LoVo (cell line): ENCODE measurements around the gene UBXN6.

Source experiments
- DNase-seq: peaks from one replicate; pipeline ENCODE4 v3.0.0-alpha.2; 2016; ENCODE audit warnings: low spot score

UBXN6 gene

DNA sequence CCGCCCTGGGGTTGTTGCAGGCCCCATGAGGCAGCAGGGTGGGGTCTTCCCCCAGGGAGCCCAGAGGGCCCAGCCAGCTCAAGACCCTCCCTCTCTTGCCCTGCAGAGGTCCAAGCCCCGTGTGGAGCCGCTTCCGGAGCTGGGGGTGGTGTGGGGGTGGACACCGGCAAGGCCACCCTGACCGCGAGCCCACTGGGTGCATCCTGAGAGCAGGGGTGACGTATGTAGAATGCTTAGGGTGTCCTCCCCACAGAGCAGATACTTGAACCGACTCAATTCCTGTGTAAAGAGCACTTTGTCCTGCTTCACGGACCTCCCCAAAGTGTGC, 14.8 kb downstream of the UBXN6 start:
- no peak for DNase-seq

DNA sequence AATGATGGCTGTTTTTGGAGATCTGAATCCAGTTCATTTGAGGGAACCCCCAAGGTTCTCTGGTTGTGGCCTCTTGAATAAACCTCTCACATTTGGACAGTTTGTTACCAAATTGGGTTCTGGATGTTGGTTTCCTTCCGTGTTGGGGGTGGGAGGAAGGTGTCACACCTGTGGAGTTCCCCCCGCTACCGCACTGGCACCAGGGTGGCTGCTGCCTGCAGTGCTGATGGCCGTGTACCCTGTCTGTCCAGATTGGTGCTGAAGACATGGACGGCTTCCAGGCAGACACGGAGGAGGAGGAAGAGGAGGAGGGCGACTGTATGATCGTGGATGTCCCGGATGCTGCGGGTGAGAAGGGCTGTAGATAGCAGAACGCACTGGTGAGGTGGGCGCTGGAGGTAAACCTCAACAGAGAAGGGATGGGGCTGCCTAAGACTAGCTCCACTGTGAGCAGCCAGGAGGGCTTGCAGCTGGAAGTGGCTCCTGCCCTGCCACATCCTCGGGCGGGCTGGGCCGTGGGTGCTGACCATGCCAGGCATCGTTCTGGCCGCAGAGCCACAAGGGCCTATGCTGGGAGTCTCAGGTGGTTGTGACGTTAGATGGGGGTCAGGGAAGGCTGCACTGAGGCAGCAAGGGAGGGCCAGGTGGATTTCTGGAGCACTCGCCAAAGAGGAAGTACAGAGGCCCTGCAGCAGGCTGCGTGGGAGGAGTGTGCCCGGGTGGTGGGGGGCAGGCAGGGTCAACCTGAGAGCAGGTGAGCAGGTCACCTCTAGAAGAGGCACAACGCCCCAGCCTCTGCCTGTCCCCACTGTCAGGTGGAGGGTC, 15.4 kb downstream of the UBXN6 start:
- DNase-seq = no peak

DNA sequence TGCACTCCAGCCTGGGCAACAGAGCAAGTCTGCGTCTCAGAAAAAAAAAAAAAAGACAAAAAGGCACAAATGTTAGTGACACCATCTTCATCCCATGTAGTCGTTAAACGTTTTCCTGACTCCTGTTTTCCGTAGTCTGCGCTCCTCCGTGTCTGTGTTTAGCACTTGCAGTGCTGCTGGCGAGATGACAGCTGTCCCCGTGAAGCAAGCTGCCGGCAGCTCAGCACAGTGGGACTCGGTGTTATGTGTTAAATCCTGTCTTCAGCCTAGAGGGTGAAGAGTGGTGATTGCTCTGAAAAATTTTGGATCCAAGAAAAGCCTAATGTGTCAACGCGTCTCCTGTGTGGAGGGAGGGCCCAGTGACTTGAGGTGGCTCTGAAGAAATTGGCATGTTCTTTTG, 18.4 kb downstream of the UBXN6 start:
- no peak for DNase-seq

DNA sequence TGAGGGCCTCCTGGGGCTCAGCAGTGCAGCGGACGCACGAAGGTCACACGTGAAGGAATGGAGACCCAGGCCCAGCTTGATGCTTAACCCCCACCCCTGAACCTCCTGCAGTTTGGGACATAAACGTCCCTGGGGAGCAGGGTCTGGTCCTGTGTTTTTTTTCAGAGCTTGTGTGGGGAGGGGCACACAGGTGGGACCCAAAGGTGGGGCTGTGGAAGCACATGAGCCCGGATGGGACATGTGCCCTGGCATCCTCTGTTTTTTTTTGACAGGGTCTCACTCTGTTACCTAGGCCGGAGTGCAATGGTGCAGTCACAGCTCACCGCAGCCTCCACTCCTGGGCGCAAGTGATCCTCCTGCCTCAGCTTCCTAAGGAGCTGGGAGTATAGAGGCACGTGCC, 20.5 kb downstream of the UBXN6 start:
- no peak for DNase-seq

DNA sequence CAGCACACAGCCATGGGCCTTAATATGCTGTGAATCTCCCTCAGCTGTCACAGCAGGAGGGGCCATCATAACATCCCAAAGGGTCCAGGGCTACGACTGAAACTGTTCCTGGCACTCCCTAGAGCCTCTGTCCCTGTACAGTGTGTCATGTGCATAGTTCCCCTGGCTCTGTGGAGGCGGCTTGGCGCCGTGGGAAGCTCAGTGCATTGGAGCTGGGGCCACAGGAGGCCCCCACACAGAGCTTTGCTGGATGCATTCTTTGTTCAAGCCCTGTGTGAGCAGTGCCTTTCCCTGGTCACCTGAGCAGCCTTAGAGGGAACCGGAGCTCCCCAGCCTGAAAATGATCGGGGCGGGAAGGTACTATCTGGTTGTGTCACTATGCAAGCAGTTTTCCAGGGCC, 21.4 kb downstream of the UBXN6 start:
- no peak for DNase-seq

DNA sequence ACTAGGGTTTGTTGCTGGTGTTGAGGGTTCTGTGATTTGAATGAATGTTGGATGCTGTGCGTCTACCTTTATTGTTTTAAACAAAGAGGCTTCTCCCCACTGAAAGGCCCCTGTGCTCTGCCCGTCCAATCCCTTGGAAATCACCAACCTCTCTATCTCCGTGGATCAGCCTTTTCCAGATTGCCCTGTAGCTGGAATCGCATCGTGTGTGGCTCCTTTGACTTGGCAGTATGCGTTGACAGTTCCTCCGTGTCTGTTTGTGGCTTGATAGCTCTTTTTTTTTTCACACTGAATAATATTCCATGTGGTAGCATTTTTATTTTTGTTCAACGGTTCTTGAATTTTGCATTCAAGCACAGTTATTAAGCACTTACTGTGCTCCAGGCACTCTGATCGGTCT, 23.2 kb downstream of the UBXN6 start:
- DNase-seq = no peak

DNA sequence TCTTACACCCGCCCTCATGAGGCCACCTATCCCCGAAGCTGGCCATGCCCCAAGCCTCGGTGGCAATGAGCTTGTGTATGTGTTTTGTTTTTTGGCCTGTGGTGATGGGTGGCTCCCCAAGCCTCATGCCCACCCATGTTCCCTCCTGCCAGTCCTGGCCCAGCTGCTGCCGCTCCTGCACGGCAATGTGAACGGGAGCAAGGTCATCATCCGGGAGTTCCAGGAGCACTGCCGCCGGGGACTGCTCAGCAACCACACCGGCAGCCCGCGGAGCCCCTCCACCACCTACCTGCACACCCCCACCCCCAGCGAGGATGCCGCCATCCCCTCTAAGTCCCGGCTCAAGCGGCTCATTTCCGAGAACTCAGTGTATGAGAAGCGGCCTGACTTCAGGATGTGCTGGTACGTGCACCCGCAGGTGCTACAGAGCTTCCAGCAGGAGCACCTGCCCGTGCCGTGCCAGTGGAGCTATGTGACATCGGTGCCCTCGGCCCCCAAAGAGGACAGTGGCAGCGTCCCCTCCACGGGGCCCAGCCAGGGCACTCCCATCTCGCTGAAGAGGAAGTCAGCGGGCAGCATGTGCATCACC, 24.6 kb downstream of the UBXN6 start:
- no peak for DNase-seq

DNA sequence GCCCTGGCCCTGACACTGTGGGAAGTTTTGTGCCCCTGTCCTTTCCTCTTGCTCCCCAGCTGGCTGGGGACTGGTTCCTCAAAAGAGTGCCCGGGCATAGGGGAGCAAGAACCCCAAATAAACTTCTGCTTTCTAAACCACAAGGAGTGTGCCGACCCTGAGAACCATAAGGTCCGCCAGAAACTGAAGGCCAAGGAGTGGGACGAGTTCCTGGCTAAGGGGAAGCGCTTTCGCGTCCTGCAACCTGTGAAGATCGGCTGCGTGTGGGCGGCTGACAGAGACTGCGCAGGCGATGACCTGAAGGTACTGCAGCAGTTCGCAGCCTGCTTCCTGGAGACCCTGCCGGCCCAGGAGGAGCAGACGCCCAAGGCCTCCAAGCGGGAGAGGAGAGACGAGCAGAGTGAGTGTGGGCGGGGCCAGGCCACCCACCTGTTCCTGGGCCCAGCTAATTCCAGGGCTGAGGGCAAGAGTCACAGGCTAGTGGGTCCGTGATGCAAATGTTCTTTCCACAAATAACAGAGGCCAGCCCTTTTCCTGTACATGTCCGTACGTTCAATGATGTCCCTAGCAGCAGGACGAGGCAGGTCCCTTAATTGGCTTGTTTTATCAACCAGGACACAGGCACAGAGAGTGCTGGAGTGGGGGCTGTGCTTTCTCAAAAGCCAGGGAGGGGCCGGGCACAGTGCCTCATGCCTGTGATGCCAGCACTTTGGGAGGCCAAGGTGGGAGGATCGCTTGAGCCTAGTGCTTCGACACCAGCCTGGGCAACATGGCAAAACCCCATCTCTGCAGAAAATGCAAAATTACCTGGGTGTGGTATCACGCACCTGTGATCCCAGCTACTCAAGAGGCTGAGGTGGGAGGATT, 25.6 kb downstream of the UBXN6 start:
- no peak for DNase-seq

DNA sequence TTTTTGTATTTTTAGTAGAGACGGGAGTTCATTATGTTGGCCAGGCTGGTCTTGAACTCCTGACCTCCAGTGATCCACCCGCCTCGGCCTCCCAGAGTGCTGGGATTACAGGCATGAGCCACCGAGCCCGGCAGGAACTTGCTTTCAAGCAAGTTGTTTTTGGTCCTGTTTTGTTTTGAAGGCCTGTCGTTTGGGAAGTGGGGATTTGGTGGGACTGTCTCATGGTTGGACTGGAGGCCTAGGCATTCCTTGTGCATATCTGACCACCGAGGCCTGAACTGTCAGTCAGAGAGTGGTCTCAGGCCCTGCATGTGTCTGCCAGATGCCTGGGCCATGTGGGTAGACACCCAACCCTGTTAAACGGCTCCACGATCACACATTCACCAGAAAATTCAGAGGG, 26.3 kb downstream of the UBXN6 start:
- DNase-seq = no peak

DNA sequence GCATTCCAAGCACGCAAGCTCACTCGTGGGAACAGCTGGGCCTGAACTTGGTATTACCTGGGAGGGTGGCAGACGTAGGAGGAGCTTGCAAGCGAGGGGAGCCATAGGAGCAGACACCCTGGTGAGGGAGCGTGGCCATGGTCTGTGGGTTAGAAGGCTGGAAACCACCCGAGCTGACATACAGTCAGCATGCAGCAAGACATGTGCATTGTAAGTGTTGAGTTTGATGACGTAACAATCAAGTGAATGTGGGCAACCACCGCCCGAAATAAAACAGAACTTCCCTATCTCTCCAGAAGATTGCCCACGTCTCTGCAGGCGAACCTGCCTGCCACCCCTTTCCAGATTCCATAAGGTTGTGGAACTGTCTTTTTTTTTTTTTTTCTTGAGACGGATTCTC, 26.8 kb downstream of the UBXN6 start:
- no peak for DNase-seq

DNA sequence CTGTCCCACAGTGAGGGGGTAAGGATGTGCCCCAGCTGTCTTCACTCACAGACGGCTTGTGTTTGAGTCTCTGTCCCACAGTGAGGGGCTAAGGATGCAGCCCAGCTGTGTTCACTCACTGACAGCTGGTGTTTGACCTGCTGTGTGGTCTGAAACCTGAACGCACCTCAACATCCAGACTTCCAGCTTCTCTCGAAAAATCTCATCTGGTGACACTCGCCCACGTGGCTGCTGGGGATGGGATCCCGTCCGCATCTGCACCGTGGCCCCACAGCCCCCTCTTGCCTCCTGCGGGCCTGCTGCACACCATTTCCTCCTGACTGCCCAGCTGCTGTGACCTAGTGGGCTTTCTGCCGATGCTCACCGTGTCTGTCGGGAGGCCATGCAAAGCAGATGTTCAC, 27.8 kb downstream of the UBXN6 start:
- DNase-seq = no peak

DNA sequence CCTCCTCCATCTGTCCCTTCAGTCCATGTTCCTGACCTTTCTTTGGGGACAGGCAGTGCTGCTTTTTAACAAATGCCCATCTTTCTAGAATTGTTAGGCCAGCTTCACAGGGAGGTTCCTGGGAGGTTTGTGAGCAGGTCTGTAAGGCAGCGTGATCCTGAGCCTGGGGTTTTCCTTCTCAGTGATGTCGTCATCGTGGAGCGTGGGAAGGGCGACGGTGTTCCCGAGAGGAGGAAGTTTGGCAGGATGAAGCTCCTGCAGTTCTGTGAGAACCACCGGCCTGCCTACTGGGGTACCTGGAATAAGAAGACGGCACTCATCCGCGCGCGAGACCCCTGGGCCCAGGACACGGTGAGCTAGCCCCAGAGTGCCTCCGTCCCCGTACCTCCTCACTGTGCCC, 28.3 kb downstream of the UBXN6 start:
- no peak for DNase-seq

DNA sequence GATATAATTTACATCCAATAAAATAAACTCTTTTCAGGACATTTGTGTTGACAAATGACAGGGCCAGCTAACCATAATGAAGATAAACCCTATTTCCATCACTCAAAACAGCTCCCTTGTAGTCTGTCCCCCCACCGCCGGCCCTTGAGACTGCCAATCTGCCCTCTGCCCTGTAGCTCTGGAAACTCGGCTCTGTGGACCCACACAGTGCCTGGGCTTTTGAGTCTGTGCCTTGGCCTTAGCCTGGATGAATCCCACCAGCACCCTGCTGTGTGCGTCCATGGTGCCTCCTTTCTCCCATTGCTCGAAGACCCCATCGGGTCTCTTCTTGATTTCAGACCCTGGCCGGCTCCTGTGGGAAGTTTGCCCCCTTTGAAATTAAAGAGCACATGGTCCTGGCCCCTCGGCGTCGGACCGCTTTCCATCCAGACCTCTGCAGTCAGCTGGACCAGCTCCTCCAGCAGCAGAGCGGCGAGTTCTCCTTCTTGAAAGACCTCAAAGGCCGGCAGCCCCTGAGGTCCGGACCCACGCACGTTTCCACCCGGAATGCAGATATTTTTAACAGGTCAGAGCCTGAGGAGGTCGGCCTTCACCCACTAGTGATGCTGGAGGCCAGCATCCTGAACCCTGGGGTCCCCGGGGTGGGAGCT, 29.1 kb downstream of the UBXN6 start:
- DNase-seq = no peak

DNA sequence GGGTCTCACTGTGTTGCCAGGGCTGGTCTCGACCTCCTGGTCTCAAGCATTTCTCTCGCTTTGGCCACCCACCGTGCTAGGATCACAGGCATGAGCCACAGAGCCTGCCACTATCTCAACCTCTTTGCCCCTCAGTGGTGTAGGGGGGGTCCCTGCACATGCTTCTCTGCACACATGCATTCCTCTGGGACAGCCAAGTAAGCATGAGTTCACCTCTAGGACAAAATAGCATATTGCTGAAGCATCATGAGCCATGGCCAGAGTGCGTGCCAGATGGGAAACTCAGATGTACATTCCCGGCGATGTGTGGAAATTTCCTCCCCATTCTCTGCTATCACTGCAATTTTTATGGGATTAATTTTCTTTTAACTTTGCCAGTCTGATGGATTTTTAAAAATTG, 32.1 kb downstream of the UBXN6 start:
- DNase-seq = no peak

DNA sequence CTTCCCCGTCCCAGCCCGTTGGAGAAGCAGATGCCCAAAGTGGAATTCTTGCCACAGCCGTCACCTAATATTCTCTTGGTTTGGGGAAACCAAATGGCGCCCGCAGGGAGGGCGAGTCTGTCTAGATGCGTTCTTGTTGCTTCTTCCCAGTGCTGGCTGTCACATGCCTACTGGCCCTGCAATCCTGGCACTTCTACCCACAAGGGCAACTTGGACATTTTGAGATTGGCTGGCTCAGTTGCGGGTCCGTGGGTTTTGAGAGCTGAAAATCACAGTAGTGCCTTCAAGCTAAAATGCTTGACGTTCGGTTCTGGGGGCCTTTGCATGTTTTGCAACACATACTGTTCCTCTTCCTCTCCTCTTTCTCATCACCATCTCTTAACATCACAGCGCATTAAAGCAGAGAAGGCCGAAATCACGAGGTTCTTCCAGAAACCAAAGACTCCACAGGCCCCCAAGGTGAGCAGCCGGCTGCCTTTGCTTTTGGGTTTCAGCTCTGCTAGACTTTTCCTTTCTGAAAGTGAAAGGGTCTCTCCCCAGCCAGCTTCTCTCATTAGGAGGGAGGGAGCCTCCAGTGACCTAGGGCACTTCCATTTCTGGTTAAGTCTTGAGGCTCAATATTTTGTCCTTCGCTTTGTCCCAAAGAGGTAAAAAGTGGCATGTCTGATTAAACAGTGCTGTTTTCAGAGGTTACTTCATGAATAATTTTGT, 34.0 kb downstream of the UBXN6 start:
- DNase-seq = no peak

DNA sequence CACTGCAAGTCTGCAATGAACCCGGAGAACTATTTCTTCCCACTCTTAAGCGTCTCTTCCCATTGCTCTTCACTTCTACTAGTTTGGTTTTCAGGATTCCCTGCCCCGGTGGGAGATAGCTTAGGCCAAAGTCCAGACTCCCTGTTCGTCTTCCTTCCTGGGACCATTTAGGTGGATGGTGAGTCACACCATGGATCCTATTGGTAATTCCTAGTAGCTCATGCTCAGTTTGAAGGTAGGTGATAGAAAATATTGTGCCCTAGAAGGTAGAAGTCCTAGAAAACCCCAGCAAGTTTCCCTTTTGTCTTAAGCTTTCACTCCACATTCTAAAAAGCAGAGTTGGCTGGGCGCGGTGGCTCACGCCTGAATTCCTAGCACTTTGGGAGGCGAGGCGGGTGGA, 41.3 kb downstream of the UBXN6 start:
- DNase-seq = no peak

DNA sequence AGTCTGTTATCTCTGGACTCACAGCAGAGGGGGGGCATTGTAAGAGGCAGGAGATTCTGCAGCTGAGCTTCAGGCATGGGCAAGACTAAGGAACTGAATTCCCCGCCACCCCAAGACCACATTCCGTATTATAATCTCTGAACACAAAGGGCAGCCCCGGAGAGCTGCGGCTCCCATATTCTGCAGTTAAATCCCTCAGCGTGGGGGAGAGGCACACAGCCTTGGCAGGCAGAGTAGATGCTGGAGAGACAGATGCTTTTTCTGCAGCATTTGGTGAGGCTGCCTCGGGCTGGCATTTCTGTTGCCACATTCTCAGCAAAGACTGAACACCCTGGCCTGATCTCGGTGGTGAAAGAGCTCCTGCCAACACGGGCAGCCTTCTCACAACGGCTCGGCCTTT, 42.2 kb downstream of the UBXN6 start:
- no peak for DNase-seq

DNA sequence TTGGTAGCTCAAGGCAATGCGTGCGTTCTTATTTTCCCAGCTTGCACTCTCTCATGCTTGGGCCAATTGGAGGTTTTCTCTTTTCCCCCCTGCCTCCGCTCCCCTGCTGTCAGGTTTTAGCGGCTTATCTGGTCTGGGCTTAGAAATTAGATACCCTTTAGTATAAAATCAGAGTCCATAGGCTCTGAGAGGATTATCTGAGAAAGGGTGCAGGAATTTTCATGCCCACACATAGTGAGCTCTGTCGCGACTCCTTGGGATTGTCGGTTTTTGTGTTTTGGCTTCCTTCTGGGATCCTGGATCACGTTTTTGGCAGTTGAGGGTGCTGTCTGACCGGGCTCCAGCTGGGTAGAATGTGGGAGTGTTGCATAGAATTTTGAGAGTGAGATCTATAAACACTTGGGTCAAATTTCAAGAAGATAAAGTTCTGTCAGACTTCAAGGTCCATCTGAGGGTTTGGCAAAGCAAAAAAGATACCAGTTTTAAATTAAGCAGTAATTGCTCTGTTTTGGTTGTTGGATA, 42.7 kb downstream of the UBXN6 start:
- DNase-seq = no peak

DNA sequence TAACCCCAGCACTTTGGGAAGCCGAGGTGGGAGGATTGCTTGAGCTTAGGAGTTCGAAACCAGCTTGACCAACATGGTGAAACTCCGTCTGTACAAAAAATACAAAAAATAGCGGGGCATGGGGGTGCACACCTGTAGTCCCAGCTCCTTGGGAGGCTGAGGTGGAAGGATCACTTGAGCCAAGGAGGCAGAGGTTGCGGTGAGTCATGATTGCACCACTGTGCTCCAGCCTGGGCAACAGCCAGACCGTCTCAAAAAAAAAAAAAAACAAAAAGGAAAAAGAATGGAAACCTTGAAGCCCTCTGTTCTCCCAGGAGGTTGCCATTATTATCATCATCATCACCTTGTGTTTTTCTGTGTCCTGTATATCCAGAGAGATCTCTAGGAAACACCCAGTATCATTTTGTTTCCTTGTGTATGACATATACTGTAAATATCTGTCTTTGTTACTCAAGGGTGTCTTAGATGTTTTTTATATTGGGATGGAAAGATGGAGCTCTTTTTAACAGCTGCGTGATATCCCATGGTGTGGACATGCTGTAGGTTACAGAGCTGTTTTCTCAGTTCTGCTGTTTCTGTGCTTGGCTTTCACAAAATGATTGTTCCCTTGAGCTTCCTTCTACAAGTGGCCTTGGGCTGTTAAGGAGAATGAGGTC, 43.3 kb downstream of the UBXN6 start:
- DNase-seq = no peak

DNA sequence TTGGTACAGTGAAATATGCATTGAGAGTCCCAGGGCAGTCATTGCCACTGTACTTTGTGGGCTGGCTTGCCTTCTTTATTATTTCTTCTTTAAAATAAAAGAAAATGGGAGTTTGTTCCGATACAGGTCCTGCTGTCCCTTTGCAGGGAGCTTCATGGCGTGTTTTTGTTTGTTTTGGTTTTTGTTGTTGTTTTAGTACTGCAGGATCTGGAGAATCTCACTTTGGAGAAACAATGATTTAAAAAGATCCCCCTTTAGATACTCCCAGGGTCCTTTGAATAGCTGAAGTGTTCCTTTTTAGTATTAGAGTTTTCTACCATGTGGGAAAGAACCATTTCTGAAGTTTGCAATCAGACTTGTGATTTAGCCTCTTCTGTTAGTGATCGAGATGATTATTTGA, 44.0 kb downstream of the UBXN6 start:
- DNase-seq = no peak
